Lower leg skin (tissue), 4 donors: Measurements from ENCODE around the gene BICC1. TPM values are rescaled to one million over a fixed set of nuclear protein-coding genes. Genes with fewer than 3 reads are reported as not detected.

Experiments used
- DNase-seq, 2 donors: peaks; one replicate each; pipeline ENCODE4 v3.0.0-alpha.2; 2019; ENCODE audit warnings: low spot score in 2 of 2
- H3K4me3 ChIP-seq: fragments of 200-600 bp; sonication (generic); 2 replicates; pipeline ENCODE4 v1.5.1; 2017; ENCODE audit warnings: mild to moderate bottlenecking, low read depth; ENCODE audit not compliant: poor library complexity, severe bottlenecking
- POLR2A ChIP-seq, 2 donors: fragments of 450-650 bp; IDR thresholded peaks; one replicate each; pipeline ENCODE4 v1.6.1; 2016 to 2017; ENCODE audit warnings: antibody characterized with exemption in 2 of 2, mild to moderate bottlenecking in 1 of 2, moderate library complexity in 1 of 2
- WGBS, 2 donors: methylation state at CpG; one replicate each; pipeline ENCODE4 v1.1.5; 2018; 5-methylcytosine and 5-hydroxymethylcytosine counted together
- intact Hi-C: fragments of 100-400 bp; cut with DNase I; formaldehyde crosslinking; loops from one replicate; pipeline ENCODE4 v1.15.0; 2023; ENCODE audit warnings: low total_unique reads
- total RNA-seq, 4 donors: library from RNA; depleted of rRNA; stranded (reverse); fragments of >200 nt; gene quantifications; one replicate each; pipeline ENCODE4 v1.1.0, GENCODE V29; 2016
- TF ChIP-seq, protein P1 (sequence below), 3 donors: fragments of 450-650 bp; IDR thresholded peaks; one replicate each; pipeline ENCODE4 v1.5.1; 2016; ENCODE audit warnings: antibody characterized with exemption in 3 of 3, mild to moderate bottlenecking in 3 of 3, moderate library complexity in 2 of 3

Gene BICC1
- total RNA-seq, 4 donors from 2014 or later: 5.0 to 11.5 (median 7.1) TPM

- WGBS, 2 donors: 63 to 67% methylated on average over 2 of the region's 2 CpGs
- DNase-seq: no peak
- no peak overlapping the region for H3K4me3 ChIP-seq
- intact Hi-C loops: no loop called here
- TF ChIP-seq POLR2A (IDR thresholded peaks at IDR 0.05): no peak
- TF ChIP-seq, protein P1, sequence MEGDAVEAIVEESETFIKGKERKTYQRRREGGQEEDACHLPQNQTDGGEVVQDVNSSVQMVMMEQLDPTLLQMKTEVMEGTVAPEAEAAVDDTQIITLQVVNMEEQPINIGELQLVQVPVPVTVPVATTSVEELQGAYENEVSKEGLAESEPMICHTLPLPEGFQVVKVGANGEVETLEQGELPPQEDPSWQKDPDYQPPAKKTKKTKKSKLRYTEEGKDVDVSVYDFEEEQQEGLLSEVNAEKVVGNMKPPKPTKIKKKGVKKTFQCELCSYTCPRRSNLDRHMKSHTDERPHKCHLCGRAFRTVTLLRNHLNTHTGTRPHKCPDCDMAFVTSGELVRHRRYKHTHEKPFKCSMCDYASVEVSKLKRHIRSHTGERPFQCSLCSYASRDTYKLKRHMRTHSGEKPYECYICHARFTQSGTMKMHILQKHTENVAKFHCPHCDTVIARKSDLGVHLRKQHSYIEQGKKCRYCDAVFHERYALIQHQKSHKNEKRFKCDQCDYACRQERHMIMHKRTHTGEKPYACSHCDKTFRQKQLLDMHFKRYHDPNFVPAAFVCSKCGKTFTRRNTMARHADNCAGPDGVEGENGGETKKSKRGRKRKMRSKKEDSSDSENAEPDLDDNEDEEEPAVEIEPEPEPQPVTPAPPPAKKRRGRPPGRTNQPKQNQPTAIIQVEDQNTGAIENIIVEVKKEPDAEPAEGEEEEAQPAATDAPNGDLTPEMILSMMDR (IDR thresholded peaks at IDR 0.05): no peak
Observed at GRCh38 chr10:58481569-58482109, 31.0 kb upstream of the BICC1 start.

DNA sequence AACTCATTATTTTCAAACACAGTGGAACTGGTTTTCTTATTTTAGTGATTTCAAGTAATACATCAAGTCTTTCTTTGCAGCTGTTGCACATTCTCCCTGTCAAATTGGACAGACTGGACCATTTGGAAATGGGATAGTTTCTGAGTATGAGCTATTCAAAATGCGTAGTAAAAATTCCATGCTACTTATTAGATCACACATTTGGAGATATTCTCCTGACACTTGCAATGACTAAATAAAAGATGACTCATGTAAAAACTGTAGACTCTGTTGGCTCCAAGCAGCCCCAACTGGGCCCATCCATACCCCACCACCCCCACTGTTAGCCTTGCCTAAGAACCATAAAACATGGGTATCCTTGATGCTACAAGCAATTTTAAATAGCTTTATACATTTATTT is 25.9 kb upstream of the BICC1 start:
- no peak for DNase-seq
- TF ChIP-seq, protein P1 (IDR thresholded peaks at IDR 0.05): no peak
- TF ChIP-seq POLR2A (IDR thresholded peaks at IDR 0.05): no peak
- intact Hi-C loops: no loop called here
- no peak overlapping the region for H3K4me3 ChIP-seq
- WGBS, 2 donors: 91 to 93% methylated on average over 1 of the region's 1 CpG

GRCh38 chr10:58488921-58489320 is 23.8 kb upstream of the BICC1 start:
- WGBS, 2 donors: 59 to 60% methylated on average over 2 of the region's 2 CpGs
- intact Hi-C loops: no loop called here
- DNase-seq: no peak

GRCh38 chr10:58502956-58503355 is 9.7 kb upstream of the BICC1 start:
- TF ChIP-seq, protein P1 (IDR thresholded peaks at IDR 0.05): no peak
- no peak for TF ChIP-seq POLR2A (IDR thresholded peaks at IDR 0.05)
- intact Hi-C loops: no loop called here
- WGBS, 2 donors: 87 to 100% methylated on average over 1 of the region's 1 CpG
- H3K4me3 ChIP-seq: no peak overlapping the region
- no peak for DNase-seq

More at GRCh38 chr10:58488921-58489320, 23.8 kb upstream of the BICC1 start:
- no peak overlapping the region for H3K4me3 ChIP-seq
- TF ChIP-seq POLR2A (IDR thresholded peaks at IDR 0.05): no peak
- TF ChIP-seq, protein P1 (IDR thresholded peaks at IDR 0.05): no peak

GRCh38 chr10:58508316-58508715 is 4.4 kb upstream of the BICC1 start:
- no peak for DNase-seq
- TF ChIP-seq, protein P1 (IDR thresholded peaks at IDR 0.05): no peak
- TF ChIP-seq POLR2A (IDR thresholded peaks at IDR 0.05): no peak
- H3K4me3 ChIP-seq: no peak overlapping the region
- WGBS, 2 donors: 41 to 54% methylated on average over 2 of the region's 2 CpGs
- intact Hi-C loops: no loop called here
